GM12878 (cell line): ENCODE measurements around the gene ATP2C2. TPM values are rescaled to one million over a fixed set of nuclear protein-coding genes. Genes with fewer than 3 reads are reported as not detected.

Source experiments
- ATAC-seq: fragments of 200-7000 bp; cut with Tn5 transposase; 3 replicates; pipeline ENCODE4 v1.9.1; 2020; ENCODE audit warnings: mild to moderate bottlenecking, moderate library complexity
- BruUV-seq: library from RNA; stranded (reverse); fragments of 400-500 nt; replicated peaks from 2 replicates; lab custom pipeline; 2021; lab: Mats Ljungman, UMichigan
- CTCF ChIA-PET: fragments of 300-600 bp; sonication (Branson Sonifier 250); formaldehyde crosslinking; extraction: SDS; loops from one replicate; lab custom pipeline; 2021; ENCODE audit warnings: inconsistent platforms; lab: Yijun Ruan, JAX
- POLR2A ChIA-PET: fragments of 350-600 bp; formaldehyde crosslinking; extraction: SDS; loops from one replicate; lab custom pipeline; 2021; ENCODE audit warnings: inconsistent platforms; lab: Charles Lee
- RAD21 ChIA-PET: fragments of 300-600 bp; sonication (Branson Sonifier 250); formaldehyde crosslinking; loops from one replicate; lab custom pipeline; 2023; ENCODE audit warnings: antibody characterized with exemption; ENCODE audit not compliant: unreplicated experiment; lab: Charles Lee
- SMC1A ChIA-PET: fragments of 300-600 bp; sonication (Branson Sonifier 250); formaldehyde crosslinking; loops from one replicate; lab custom pipeline; 2023; ENCODE audit not compliant: unreplicated experiment, uncharacterized antibody; lab: Charles Lee
- DNase-seq: peaks from one replicate; pipeline ENCODE4 v3.0.0-alpha.2; 2011; ENCODE audit warnings: low read depth, low spot score
- FAIRE-seq: peaks from 3 replicates; lab custom pipeline; 2011; peaks lifted over from hg19 to GRCh38; lab: Jason Lieb, UNC
- H2AFZ ChIP-seq: 2 replicates; pipeline ENCODE4 v1.6.0; 2011; ENCODE audit warnings: low read depth, low read length, control low read depth; ENCODE audit not compliant: control insufficient read depth
- H3K27ac ChIP-seq: 2 replicates; pipeline ENCODE4 v1.5.1; 2011; ENCODE audit warnings: control low read depth; ENCODE audit not compliant: control insufficient read depth, insufficient read depth
- H3K27me3 ChIP-seq, 2 experiments: replicated peaks in 1 of 2; 2 replicates each; pipeline versions ENCODE4 v1.6.0 to v1.6.1; 2011; ENCODE audit warnings: low read length in 1 of 2; ENCODE audit not compliant: control insufficient read depth in 2 of 2, insufficient read depth in 2 of 2
- H3K36me3 ChIP-seq, 2 experiments: 2 replicates each; pipeline ENCODE4 v1.5.1; 2011; ENCODE audit warnings: low read length in 1 of 2; ENCODE audit not compliant: control insufficient read depth in 2 of 2, insufficient read depth in 2 of 2
- H3K4me1 ChIP-seq: 2 replicates; pipeline ENCODE4 v1.6.1; 2011; ENCODE audit warnings: mild to moderate bottlenecking, low read length, moderate library complexity, mixed read lengths; ENCODE audit not compliant: control insufficient read depth, insufficient read depth
- H3K4me2 ChIP-seq: 2 replicates; pipeline ENCODE4 v1.6.0; 2011; ENCODE audit warnings: control low read depth; ENCODE audit not compliant: control insufficient read depth, insufficient read depth
- H3K4me3 ChIP-seq: fragments of 200-600 bp; sonication (generic); 2 replicates; pipeline ENCODE4 v1.5.1; 2016
- H3K79me2 ChIP-seq: 2 replicates; pipeline ENCODE4 v1.6.0; 2011; ENCODE audit warnings: low read length; ENCODE audit not compliant: control insufficient read depth, insufficient read depth
- H3K9ac ChIP-seq: 2 replicates; pipeline ENCODE4 v1.8.0; 2011; ENCODE audit warnings: low read length, control low read depth, mixed read lengths; ENCODE audit not compliant: control insufficient read depth, insufficient read depth
- H3K9me3 ChIP-seq: replicated peaks from 3 replicates; pipeline ENCODE4 v1.5.1; 2011; ENCODE audit warnings: mild to moderate bottlenecking, low read length; ENCODE audit not compliant: control insufficient read depth, insufficient read depth
- H4K20me1 ChIP-seq: 2 replicates; pipeline ENCODE4 v1.6.0; 2011; ENCODE audit not compliant: control insufficient read depth, insufficient read depth
- BCLAF1 ChIP-seq: fragments of 450-650 bp; IDR thresholded peaks from 2 replicates; pipeline ENCODE4 v1.6.1; 2017; ENCODE audit warnings: antibody characterized with exemption, mild to moderate bottlenecking, moderate library complexity
- CBX3 ChIP-seq: fragments of 200-600 bp; sonication (generic); IDR thresholded peaks from 2 replicates; pipeline ENCODE4 v1.6.1; 2016; ENCODE audit warnings: low read depth, borderline replicate concordance
- EGR1 ChIP-seq, 2 experiments: IDR thresholded peaks; 1 replicate in 1 of 2; 2 replicates in 1 of 2; pipeline ENCODE4 v1.6.1; 2011 to 2012; ENCODE audit warnings: low read depth in 2 of 2, low read length in 2 of 2, borderline replicate concordance in 1 of 2, mild to moderate bottlenecking in 1 of 2, moderate library complexity in 1 of 2
- EZH2 ChIP-seq: IDR thresholded peaks from 2 replicates; pipeline ENCODE4 v1.6.1; 2012; ENCODE audit warnings: low read depth, mild to moderate bottlenecking, control low read depth, inconsistent platforms, low read length, borderline replicate concordance; ENCODE audit not compliant: control insufficient read depth
- IKZF1 ChIP-seq: fragments of 450-650 bp; conservative IDR thresholded peaks from 2 replicates; pipeline ENCODE4 v1.6.1; 2017; ENCODE audit warnings: antibody characterized with exemption, mild to moderate bottlenecking
- IKZF2 ChIP-seq, 2 experiments: fragments of 450-650 bp; IDR thresholded peaks; 2 replicates each; pipeline ENCODE4 v1.6.1; 2017; ENCODE audit warnings: mild to moderate bottlenecking in 2 of 2, moderate library complexity in 2 of 2
- MLLT1 ChIP-seq: fragments of 450-650 bp; IDR thresholded peaks from 2 replicates; pipeline ENCODE4 v1.6.1; 2016; ENCODE audit warnings: mild to moderate bottlenecking
- TCF7 ChIP-seq: IDR thresholded peaks from 2 replicates; pipeline ENCODE4 v1.6.1; 2014; ENCODE audit warnings: antibody characterized with exemption, borderline replicate concordance
- WGBS: methylation state at CpG from one replicate; pipeline ENCODE4 v1.1.6; 2016; ENCODE audit warnings: low lambda C conversion rate; ENCODE audit not compliant: insufficient replicate concordance, insufficient coverage; ENCODE audit errors: missing lambda C conversion rate; 5-methylcytosine and 5-hydroxymethylcytosine counted together
- in situ Hi-C: fragments of 300-500 bp; cut with MboI; formaldehyde crosslinking; loops from 9 replicates; pipeline ENCODE4 v1.14.3; 2018; ENCODE audit warnings: mixed read lengths
- intact Hi-C: fragments of 100-400 bp; cut with micrococcal nuclease; formaldehyde crosslinking; loops from one replicate; pipeline ENCODE4 v1.14.2; 2022; ENCODE audit not compliant: unreplicated experiment
- polyA plus RNA-seq, 11 experiments: library from polyadenylated mRNA; depleted of rRNA in 4 of 11; unstranded in 6 of 11; stranded (reverse) in 5 of 11; fragments of >200 nt; fragmentation: Nextera tagmentation in 4 of 11; fragmentation: Illumina TruSeq in 1 of 11; extraction: Ambion mirVana in 4 of 11; extraction: Trizol in 1 of 11; gene quantifications; 1 replicate in 1 of 11; 2 replicates in 10 of 11; pipeline versions ENCODE4 v1.2.1 to v1.2.3, GENCODE V29; 2011 to 2016; ENCODE audit warnings: inconsistent platforms in 2 of 11, missing spikeins in 2 of 11, low read depth in 1 of 11
- total RNA-seq, 4 experiments: library from RNA; depleted of rRNA in 3 of 4; stranded (reverse); fragments of >200 nt in 3 of 4; fragmentation: Illumina TruSeq in 1 of 4; extraction: Trizol in 1 of 4; gene quantifications; 2 replicates each; pipeline versions ENCODE4 v1.2.1 to v1.2.3, GENCODE V29; 2013 to 2021
- TF ChIP-seq, protein P1 (sequence below): fragments of 450-650 bp; formaldehyde crosslinking; IDR thresholded peaks from 2 replicates; pipeline ENCODE4 v1.5.0; 2022; ENCODE audit warnings: mild to moderate bottlenecking, missing genetic modification characterization

ATP2C2 gene
- total and polyA plus RNA-seq, 10 of the 15 experiments (the other 5 are each of a cell fraction or from before 2014, with no cell fraction given): 0.05 to 0.19 TPM; not detected in 8

DNA sequence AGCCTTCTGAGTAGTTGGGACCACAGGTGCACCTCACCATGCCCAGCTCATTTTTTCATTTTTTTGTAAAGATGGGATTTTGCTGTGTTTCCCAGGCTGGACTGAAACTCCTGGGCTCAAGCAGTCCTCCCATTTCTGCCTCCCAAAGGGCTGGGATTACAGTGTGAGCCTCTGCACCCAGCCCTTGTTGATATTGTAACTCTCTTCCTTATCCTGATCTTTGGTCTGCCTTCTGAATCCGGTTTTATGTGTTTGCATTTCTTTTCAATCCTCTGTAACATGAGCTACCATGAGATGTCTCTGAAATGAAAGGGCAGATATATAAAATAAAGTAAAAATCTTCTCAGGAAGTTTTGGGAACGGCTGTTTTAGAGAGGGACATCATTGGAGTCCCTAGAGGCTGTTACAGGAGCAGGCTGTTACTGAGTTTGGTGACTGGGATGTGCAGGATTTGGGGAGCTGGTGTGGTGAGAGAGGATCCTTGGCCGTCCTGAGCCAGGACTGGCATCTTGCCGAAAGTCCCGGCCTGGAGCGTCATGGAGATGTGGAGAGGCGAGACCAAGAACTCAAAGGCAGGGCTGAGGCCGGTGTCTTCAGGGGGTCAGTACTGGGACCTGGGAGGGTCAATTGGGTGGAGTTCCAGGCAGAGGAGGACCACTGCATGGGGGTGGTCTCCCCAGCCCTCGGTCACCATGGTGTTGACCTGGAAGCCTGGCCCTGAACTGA, 39.4 kb downstream of the ATP2C2 start:
- BruUV-seq: no TSS peak
- FAIRE-seq (no peak), ATAC-seq (no peak), DNase-seq (no peak)
- Histone ChIP-seq H3K79me2 (no peaks in the 10 kb centered on the region), H3K4me1 (no peaks in the 10 kb centered on the region), H3K4me2 (no peak overlapping the region), H3K27ac (no peak overlapping the region), H2AFZ (no peak overlapping the region), H3K9ac (no peak overlapping the region), H3K9me3 (no peaks in the 10 kb centered on the region), H4K20me1 (no peaks in the 10 kb centered on the region), H3K27me3 (no peaks in the 10 kb centered on the region; a peak in 1 of 4 replicates), H3K4me3 (no peak overlapping the region), H3K36me3 (no peaks in the 10 kb centered on the region; a peak in 1 of 4 replicates)
- TF ChIP-seq MLLT1 (no peak), CBX3 (no peak), EGR1 (IDR thresholded peaks at IDR 0.05; ENCODE audit: borderline replicate concordance in 1 of 2, low read depth in 2 of 2, low read length in 2 of 2) (no peak), TCF7 (no peak), BCLAF1 (no peak), IKZF1 (no peak), EZH2 (no peak), IKZF2 (IDR thresholded peaks at IDR 0.05) (no peak)
- TF ChIP-seq, protein P1, sequence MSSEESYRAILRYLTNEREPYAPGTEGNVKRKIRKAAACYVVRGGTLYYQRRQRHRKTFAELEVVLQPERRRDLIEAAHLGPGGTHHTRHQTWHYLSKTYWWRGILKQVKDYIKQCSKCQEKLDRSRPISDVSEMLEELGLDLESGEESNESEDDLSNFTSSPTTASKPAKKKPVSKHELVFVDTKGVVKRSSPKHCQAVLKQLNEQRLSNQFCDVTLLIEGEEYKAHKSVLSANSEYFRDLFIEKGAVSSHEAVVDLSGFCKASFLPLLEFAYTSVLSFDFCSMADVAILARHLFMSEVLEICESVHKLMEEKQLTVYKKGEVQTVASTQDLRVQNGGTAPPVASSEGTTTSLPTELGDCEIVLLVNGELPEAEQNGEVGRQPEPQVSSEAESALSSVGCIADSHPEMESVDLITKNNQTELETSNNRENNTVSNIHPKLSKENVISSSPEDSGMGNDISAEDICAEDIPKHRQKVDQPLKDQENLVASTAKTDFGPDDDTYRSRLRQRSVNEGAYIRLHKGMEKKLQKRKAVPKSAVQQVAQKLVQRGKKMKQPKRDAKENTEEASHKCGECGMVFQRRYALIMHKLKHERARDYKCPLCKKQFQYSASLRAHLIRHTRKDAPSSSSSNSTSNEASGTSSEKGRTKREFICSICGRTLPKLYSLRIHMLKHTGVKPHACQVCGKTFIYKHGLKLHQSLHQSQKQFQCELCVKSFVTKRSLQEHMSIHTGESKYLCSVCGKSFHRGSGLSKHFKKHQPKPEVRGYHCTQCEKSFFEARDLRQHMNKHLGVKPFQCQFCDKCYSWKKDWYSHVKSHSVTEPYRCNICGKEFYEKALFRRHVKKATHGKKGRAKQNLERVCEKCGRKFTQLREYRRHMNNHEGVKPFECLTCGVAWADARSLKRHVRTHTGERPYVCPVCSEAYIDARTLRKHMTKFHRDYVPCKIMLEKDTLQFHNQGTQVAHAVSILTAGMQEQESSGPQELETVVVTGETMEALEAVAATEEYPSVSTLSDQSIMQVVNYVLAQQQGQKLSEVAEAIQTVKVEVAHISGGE (CRISPR knock-in tag): no peak
- SMC1A ChIA-PET: no interaction called here
- CTCF ChIA-PET: no interaction called here
- POLR2A ChIA-PET: no interaction called here
- in situ Hi-C loops: no loop called here
- intact Hi-C loops: no loop called here
- 41% methylated on average over 9 of the region's 9 CpGs for WGBS
- RAD21 ChIA-PET: no interaction called here
